DOHH2 (cell line): ENCODE results near the gene RETREG2.

ENCODE experiments used
- H3F3A ChIP-seq: fragments of 200-600 bp; sonication (generic), shearing (Covaris generic); 2 replicates; pipeline ENCODE4 v1.6.0; 2016; ENCODE audit warnings: antibody characterized with exemption, mild to moderate bottlenecking; ENCODE audit not compliant: control insufficient read depth, insufficient read depth
- H3K27ac ChIP-seq: fragments of 200-600 bp; sonication (generic); 2 replicates; pipeline ENCODE4 v1.5.1; 2014; ENCODE audit warnings: low read depth, mild to moderate bottlenecking, low read length, moderate library complexity
- H3K27me3 ChIP-seq: fragments of 200-600 bp; sonication (generic); 2 replicates; pipeline ENCODE4 v1.6.1; 2014; ENCODE audit warnings: mild to moderate bottlenecking, low read length, mixed read lengths; ENCODE audit not compliant: control insufficient read depth
- H3K36me3 ChIP-seq: fragments of 200-600 bp; sonication (generic); 2 replicates; pipeline ENCODE4 v1.6.1; 2014; ENCODE audit warnings: mild to moderate bottlenecking, low read length, moderate library complexity, mixed read lengths; ENCODE audit not compliant: control insufficient read depth
- H3K4me1 ChIP-seq: fragments of 200-600 bp; sonication (generic); 2 replicates; pipeline ENCODE4 v1.6.1; 2014; ENCODE audit warnings: mild to moderate bottlenecking, low read length, mixed read lengths; ENCODE audit not compliant: control insufficient read depth
- H3K4me2 ChIP-seq: fragments of 200-600 bp; sonication (generic); 2 replicates; pipeline ENCODE4 v1.6.0; 2014; ENCODE audit warnings: mild to moderate bottlenecking, low read length, moderate library complexity
- H3K4me3 ChIP-seq: fragments of 200-600 bp; sonication (generic); 2 replicates; pipeline ENCODE4 v1.5.1; 2014; ENCODE audit warnings: mild to moderate bottlenecking, low read length, mixed read lengths
- H3K79me2 ChIP-seq: fragments of 200-600 bp; sonication (generic); 2 replicates; pipeline ENCODE4 v1.6.1; 2014; ENCODE audit warnings: mild to moderate bottlenecking, low read length, mixed read lengths; ENCODE audit not compliant: control insufficient read depth
- H3K9me2 ChIP-seq: fragments of 200-600 bp; sonication (generic); replicated peaks from 2 replicates; pipeline ENCODE4 v1.6.1; 2014; ENCODE audit warnings: mild to moderate bottlenecking, low read length, mixed read lengths; ENCODE audit not compliant: control insufficient read depth
- H3K9me3 ChIP-seq: fragments of 200-600 bp; sonication (generic); 2 replicates; pipeline ENCODE4 v1.6.1; 2014; ENCODE audit warnings: antibody characterized with exemption, low read length, mixed read lengths; ENCODE audit not compliant: control insufficient read depth, insufficient read depth
- H4K20me1 ChIP-seq: fragments of 200-600 bp; sonication (generic); 2 replicates; pipeline ENCODE4 v1.6.0; 2014; ENCODE audit warnings: low read depth, mild to moderate bottlenecking, antibody characterized with exemption, low read length, moderate library complexity; ENCODE audit not compliant: control insufficient read depth, insufficient read depth
- CTCF ChIP-seq: fragments of 200-600 bp; sonication (generic); IDR thresholded peaks from one replicate; pipeline ENCODE4 v1.5.1; 2014; ENCODE audit warnings: antibody characterized with exemption, mild to moderate bottlenecking, low read depth, low read length; ENCODE audit not compliant: poor library complexity, severe bottlenecking
- EZH2phosphoT487 ChIP-seq: fragments of 200-600 bp; sonication (generic); IDR thresholded peaks from 2 replicates; pipeline ENCODE4 v1.6.1; 2017; ENCODE audit warnings: borderline replicate concordance, mild to moderate bottlenecking, antibody characterized with exemption, low read length, moderate library complexity, mixed read lengths

Gene RETREG2

DNA sequence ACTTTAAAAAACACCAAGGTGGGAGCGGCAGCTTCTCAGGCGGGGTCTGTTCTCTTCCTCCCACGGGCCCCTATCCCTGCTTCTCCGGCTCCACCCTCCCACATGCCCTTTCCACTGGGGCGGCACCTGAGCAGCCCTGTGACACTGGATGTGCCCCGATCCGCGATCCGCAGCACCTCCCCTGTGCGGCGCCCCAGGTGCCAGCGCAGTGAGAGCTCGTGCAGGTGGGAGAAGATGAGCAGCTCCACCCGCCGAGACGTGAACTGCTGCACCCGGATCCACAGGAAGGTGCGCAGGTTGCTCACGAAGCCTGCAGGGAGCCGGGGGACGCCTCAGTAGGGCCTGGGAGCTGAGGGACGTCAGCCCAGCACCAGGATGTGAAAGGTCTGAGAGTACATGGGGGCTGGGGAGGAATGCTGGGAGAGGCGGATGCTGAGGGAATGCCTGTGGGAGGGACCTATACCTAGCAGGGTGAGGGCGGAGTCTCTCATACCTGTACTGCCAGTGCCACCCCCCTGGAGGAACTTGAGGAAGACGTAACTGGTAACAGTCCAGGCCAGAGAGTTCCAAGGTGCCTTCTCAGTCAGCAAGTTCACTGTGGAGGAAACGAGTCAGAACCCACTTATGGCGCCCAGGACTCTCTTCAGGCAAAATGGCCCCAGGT is 37.9 kb downstream of the RETREG2 start:
- no peak overlapping the region for H3K4me2 ChIP-seq
- H3F3A ChIP-seq = no peaks in the 10 kb centered on the region
- no peaks in the 10 kb centered on the region for H4K20me1 ChIP-seq
- H3K4me3 ChIP-seq = no peak overlapping the region
- H3K4me1 ChIP-seq = peaks cover 21% of the 10 kb centered on the region
- H3K27me3 ChIP-seq = no peaks in the 10 kb centered on the region
- no peaks in the 10 kb centered on the region for H3K9me2 ChIP-seq
- TF ChIP-seq EZH2phosphoT487 (no peak), CTCF (no peak)
- no peaks in the 10 kb centered on the region for H3K9me3 ChIP-seq
- H3K36me3 ChIP-seq = peaks cover 66% of the 10 kb centered on the region
- peaks cover 18% of the 10 kb centered on the region for H3K79me2 ChIP-seq
- no peak overlapping the region for H3K27ac ChIP-seq

DNA sequence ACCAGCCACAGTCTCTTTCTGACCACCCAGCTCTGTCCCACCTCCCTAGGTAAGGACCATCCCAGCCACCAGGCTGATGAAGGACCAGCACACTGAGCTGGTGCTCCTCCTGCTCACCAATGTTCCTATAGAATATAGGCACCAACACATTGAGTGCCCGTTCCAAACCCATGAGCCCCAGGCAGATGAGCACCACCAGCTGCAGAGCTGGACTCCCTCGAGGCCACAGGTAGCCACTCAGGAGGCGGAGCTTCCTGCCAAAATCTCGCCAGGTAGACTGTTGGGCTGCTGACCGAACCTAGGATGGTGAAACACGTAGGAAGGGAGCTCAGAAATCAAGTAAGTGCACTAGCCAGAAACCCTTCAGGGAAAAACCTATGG is 38.5 kb downstream of the RETREG2 start:
- Histone ChIP-seq H3K4me3 (no peak overlapping the region), H3K4me2 (peak overlapping the region; percentile 23; the same call in 1 of the 2 replicates), H3K4me1 (peaks cover 21% of the 10 kb centered on the region), H3K27ac (no peak overlapping the region), H3K9me2 (no peaks in the 10 kb centered on the region), H3K9me3 (no peaks in the 10 kb centered on the region), H3K27me3 (no peaks in the 10 kb centered on the region), H3K36me3 (peaks cover 66% of the 10 kb centered on the region), H3F3A (no peaks in the 10 kb centered on the region), H3K79me2 (peaks cover 18% of the 10 kb centered on the region), H4K20me1 (no peaks in the 10 kb centered on the region)
- TF ChIP-seq EZH2phosphoT487 (no peak), CTCF (no peak)

- Histone ChIP-seq H3K4me3 (peak overlapping the region; percentile 86), H3K36me3 (peaks cover 65% of the 10 kb centered on the region), H3K9me2 (no peaks in the 10 kb centered on the region), H3K27ac (peak overlapping the region; percentile 4; the same call in 1 of the 2 replicates), H4K20me1 (no peaks in the 10 kb centered on the region), H3K4me1 (peaks cover 21% of the 10 kb centered on the region), H3K27me3 (no peaks in the 10 kb centered on the region), H3K79me2 (peaks cover 18% of the 10 kb centered on the region), H3F3A (no peaks in the 10 kb centered on the region), H3K9me3 (no peaks in the 10 kb centered on the region), H3K4me2 (peak overlapping the region; percentile 94)
- no peak for TF ChIP-seq EZH2phosphoT487
- no peak for TF ChIP-seq CTCF
Measured at GRCh38 chr2:219218217-219218731, 40.2 kb downstream of the RETREG2 start.
